Mucosa of descending colon (tissue), 3 donors: ENCODE data around the gene PPFIBP2. TPM values are rescaled to one million over a fixed set of nuclear protein-coding genes. Genes with fewer than 3 reads are reported as not detected.

ENCODE experiments used
- ATAC-seq: fragments of 200-7000 bp; cut with Tn5 transposase; one replicate; pipeline ENCODE4 v1.9.1; 2020; ENCODE audit warnings: mild to moderate bottlenecking, moderate library complexity
- DNase-seq, 3 donors: peaks; one replicate each; pipeline ENCODE4 v3.0.0-alpha.2; 2020
- H3K36me3 ChIP-seq: fragments of 200-600 bp; one replicate; pipeline ENCODE4 v1.8.0; 2021; ENCODE audit warnings: low read depth, mild to moderate bottlenecking
- H3K4me1 ChIP-seq: fragments of 200-600 bp; one replicate; pipeline ENCODE4 v1.8.0; 2021; ENCODE audit warnings: low read depth, mild to moderate bottlenecking
- H3K4me3 ChIP-seq: fragments of 200-600 bp; one replicate; pipeline ENCODE4 v1.8.0; 2021; ENCODE audit warnings: mild to moderate bottlenecking
- H3K9me3 ChIP-seq: fragments of 200-600 bp; one replicate; pipeline ENCODE4 v1.8.0; 2021; ENCODE audit warnings: mild to moderate bottlenecking
- CTCF ChIP-seq: fragments of 200-600 bp; IDR thresholded peaks from one replicate; pipeline ENCODE4 v1.8.0; 2022; ENCODE audit warnings: antibody characterized with exemption, mild to moderate bottlenecking
- intact Hi-C, 2 donors: fragments of 100-400 bp; cut with DNase I in 1 of 2; cut with micrococcal nuclease in 1 of 2; formaldehyde crosslinking; loops; one replicate each; pipeline versions ENCODE4 v1.11.0 to v1.11.1; 2022; cut with DNase I, micrococcal nuclease
- total RNA-seq, 3 donors: library from RNA; stranded (reverse); fragmentation: NEBNext Ultra II Directional in 2 of 3; extraction: Animal tissue kit (Norgen Biotek cat#: 25700) in 2 of 3; gene quantifications; one replicate each; pipeline versions ENCODE4 v1.2.1 to v1.2.4, GENCODE V29; 2021 to 2023
- donor health status: DM: no; HTN: no; CAD: no; lungs with moderate emphysema.
- donor health status: DM: no; HTN: no; CAD: no.
- donor health status: DM: no; HTN: yes; CAD: no.

Gene PPFIBP2
- total RNA-seq, 3 donors from 2014 or later = 40.1 to 83.5 (median 69.2) TPM

- ATAC-seq = no peak
- peaks cover 46% of the 10 kb centered on the region for H3K4me1 ChIP-seq
- DNase-seq = no peak
- H3K4me3 ChIP-seq = no peak overlapping the region
- no peak for TF ChIP-seq CTCF
- H3K36me3 ChIP-seq = no peaks in the 10 kb centered on the region
- H3K9me3 ChIP-seq = no peaks in the 10 kb centered on the region
- intact Hi-C loops = no loop called here
These were observed 95.7 kb downstream of the PPFIBP2 start for GRCh38 chr11:7609521-7609920.

- ATAC-seq (no peak), DNase-seq (no peak)
- no peak overlapping the region for H3K4me3 ChIP-seq
- peaks cover 41% of the 10 kb centered on the region for H3K4me1 ChIP-seq
- intact Hi-C loops = no loop called here
- no peaks in the 10 kb centered on the region for H3K9me3 ChIP-seq
- H3K36me3 ChIP-seq = no peaks in the 10 kb centered on the region
- no peak for TF ChIP-seq CTCF
These were observed 96.6 kb downstream of the PPFIBP2 start for GRCh38 chr11:7610393-7610792.

- intact Hi-C loops = no loop called here
- no peaks in the 10 kb centered on the region for H3K36me3 ChIP-seq
- DNase-seq (no peak), ATAC-seq (no peak)
- H3K4me3 ChIP-seq = no peak overlapping the region
- H3K4me1 ChIP-seq = peaks cover 41% of the 10 kb centered on the region
- H3K9me3 ChIP-seq = no peaks in the 10 kb centered on the region
- TF ChIP-seq CTCF = no peak
These were observed 97.6 kb downstream of the PPFIBP2 start for GRCh38 chr11:7611411-7611810.

DNA sequence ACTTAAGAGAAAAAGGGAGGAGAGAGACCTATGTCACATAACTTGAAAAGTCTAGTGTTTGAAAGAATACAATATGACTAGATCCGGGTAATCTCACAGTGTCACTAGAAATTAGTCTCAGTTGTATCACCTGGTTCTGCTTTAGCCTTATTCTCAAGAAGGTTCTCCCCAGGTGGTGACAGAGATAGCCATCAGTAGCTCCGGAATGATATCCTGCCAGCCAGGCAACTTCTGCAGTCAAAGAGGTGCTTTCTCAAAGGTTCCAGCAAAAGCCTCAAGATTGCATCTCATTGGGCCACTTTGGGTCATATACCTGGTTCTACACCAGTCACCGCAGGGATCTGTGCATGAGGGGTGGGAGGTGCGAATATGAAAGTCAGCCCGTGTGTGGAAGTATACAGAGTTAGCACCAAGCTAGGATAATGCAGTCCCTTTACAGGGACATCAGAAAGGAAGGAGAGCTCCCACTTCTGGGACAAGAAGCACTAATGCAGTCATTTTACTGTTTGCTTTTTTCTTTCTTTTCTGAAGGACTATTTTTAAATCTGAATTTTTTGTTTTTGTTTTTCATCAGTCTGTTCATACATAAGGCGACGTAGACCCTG is 98.4 kb downstream of the PPFIBP2 start:
- intact Hi-C loops = no loop called here
- no peak for TF ChIP-seq CTCF
- no peak overlapping the region for H3K4me3 ChIP-seq
- H3K4me1 ChIP-seq = peaks cover 41% of the 10 kb centered on the region
- DNase-seq = no peak
- no peaks in the 10 kb centered on the region for H3K36me3 ChIP-seq
- no peaks in the 10 kb centered on the region for H3K9me3 ChIP-seq
- peak; percentile 6 for ATAC-seq

DNA sequence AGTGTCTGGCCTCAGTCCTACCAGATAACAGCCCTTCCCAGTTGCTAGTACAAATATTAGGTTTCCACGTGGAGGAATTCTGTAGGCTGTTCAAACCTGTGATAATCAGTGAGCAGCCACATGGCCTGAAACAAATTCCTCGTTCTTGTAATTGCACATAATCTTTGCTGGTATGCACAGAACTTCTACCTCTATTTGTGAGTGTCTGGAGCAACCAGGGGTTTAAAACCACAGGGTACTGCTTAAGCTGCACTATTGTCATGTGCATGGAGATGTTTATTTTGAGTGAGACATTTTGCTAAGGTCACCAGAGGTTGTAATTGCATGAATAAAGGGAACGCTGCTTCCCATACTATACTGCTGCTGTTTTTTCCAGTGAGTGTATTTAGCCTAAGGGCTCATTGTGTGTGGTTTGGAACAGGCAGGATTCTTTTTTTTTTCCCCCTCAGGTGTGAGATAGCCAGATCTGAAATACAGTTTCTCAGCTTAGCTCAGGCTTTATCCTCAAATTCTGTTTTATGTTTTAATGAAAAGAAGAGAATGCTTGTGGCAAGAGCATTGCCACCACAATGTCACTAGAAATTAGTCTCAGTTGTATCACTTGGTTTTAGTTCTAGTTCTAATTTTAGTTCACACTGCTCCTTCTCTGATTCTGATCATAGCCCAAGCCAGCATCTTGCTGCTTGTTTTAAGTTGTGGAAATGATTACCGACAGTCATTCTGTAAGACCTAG is 99.0 kb downstream of the PPFIBP2 start:
- intact Hi-C loops = loop anchor here in 1 of 2 donors (1.0 kb wide), 1 partner anchor 23 kb away; no protein-coding TSS in a partner anchor
- no peak for TF ChIP-seq CTCF
- ATAC-seq = peak; percentile 28
- Histone ChIP-seq H3K4me1 (peaks cover 41% of the 10 kb centered on the region), H3K4me3 (no peak overlapping the region), H3K9me3 (no peaks in the 10 kb centered on the region), H3K36me3 (no peaks in the 10 kb centered on the region)
- DNase-seq = no peak
